Measurements from ENCODE around the gene KAT2B. TPM values are rescaled to one million over a fixed set of nuclear protein-coding genes. Genes with fewer than 3 reads are reported as not detected.

The KAT2B gene
- total RNA-seq, 1 donor from 2014 or later, result 8.1 TPM

GRCh38 chr3:20099060-20099459 lies 58.8 kb downstream of the KAT2B start:
- Mint-ChIP-seq H3K4me1 (ENCODE audit: low read depth) (peaks cover 33% of the 10 kb centered on the region), H3K9me3 (ENCODE audit: low read depth) (no peaks in the 10 kb centered on the region), H3K27ac (ENCODE audit: unreplicated experiment) (no peak overlapping the region), H3K36me3 (ENCODE audit: low read depth) (peaks cover 2% of the 10 kb centered on the region), H3K27me3 (ENCODE audit: low read depth) (no peaks in the 10 kb centered on the region), H3K4me3 (ENCODE audit: unreplicated experiment) (no peak overlapping the region)
- no peak for TF ChIP-seq CTCF (IDR thresholded peaks at IDR 0.05)
- DNase-seq (ENCODE audit: low spot score), result no peak

GRCh38 chr3:20100151-20100550 lies 59.9 kb downstream of the KAT2B start:
- peaks cover 33% of the 10 kb centered on the region for H3K4me1 Mint-ChIP-seq (ENCODE audit: low read depth)
- TF ChIP-seq CTCF (IDR thresholded peaks at IDR 0.05), result no peak
- no peaks in the 10 kb centered on the region for H3K9me3 Mint-ChIP-seq (ENCODE audit: low read depth)
- H3K36me3 Mint-ChIP-seq (ENCODE audit: low read depth), result peaks cover 2% of the 10 kb centered on the region
- no peak overlapping the region for H3K4me3 Mint-ChIP-seq (ENCODE audit: unreplicated experiment)
- DNase-seq (ENCODE audit: low spot score), result no peak
- no peak overlapping the region for H3K27ac Mint-ChIP-seq (ENCODE audit: unreplicated experiment)
- no peaks in the 10 kb centered on the region for H3K27me3 Mint-ChIP-seq (ENCODE audit: low read depth)

- Mint-ChIP-seq H3K27ac (ENCODE audit: unreplicated experiment) (no peak overlapping the region), H3K27me3 (ENCODE audit: low read depth) (no peaks in the 10 kb centered on the region), H3K4me1 (ENCODE audit: low read depth) (peaks cover 33% of the 10 kb centered on the region), H3K4me3 (ENCODE audit: unreplicated experiment) (no peak overlapping the region), H3K9me3 (ENCODE audit: low read depth) (no peaks in the 10 kb centered on the region), H3K36me3 (ENCODE audit: low read depth) (no peaks in the 10 kb centered on the region)
- DNase-seq (ENCODE audit: low spot score), result no peak
- TF ChIP-seq CTCF (IDR thresholded peaks at IDR 0.05), result no peak
Measured at GRCh38 chr3:20101041-20101440, 60.8 kb downstream of the KAT2B start.

GRCh38 chr3:20103731-20104130 lies 63.5 kb downstream of the KAT2B start:
- Mint-ChIP-seq H3K4me1 (ENCODE audit: low read depth) (peaks cover 21% of the 10 kb centered on the region), H3K27ac (ENCODE audit: unreplicated experiment) (no peak overlapping the region), H3K9me3 (ENCODE audit: low read depth) (no peaks in the 10 kb centered on the region), H3K27me3 (ENCODE audit: low read depth) (no peaks in the 10 kb centered on the region), H3K4me3 (ENCODE audit: unreplicated experiment) (no peak overlapping the region), H3K36me3 (ENCODE audit: low read depth) (no peaks in the 10 kb centered on the region)
- no peak for TF ChIP-seq CTCF (IDR thresholded peaks at IDR 0.05)
- no peak for DNase-seq (ENCODE audit: low spot score)

GRCh38 chr3:20104167-20104661 lies 64.0 kb downstream of the KAT2B start:
- Mint-ChIP-seq H3K27ac (ENCODE audit: unreplicated experiment) (no peak overlapping the region), H3K36me3 (ENCODE audit: low read depth) (no peaks in the 10 kb centered on the region), H3K27me3 (ENCODE audit: low read depth) (no peaks in the 10 kb centered on the region), H3K4me3 (ENCODE audit: unreplicated experiment) (no peak overlapping the region), H3K9me3 (ENCODE audit: low read depth) (no peaks in the 10 kb centered on the region), H3K4me1 (ENCODE audit: low read depth) (peaks cover 16% of the 10 kb centered on the region)
- no peak for DNase-seq (ENCODE audit: low spot score)
- TF ChIP-seq CTCF (IDR thresholded peaks at IDR 0.05), result no peak

All from chondrocyte (in vitro differentiated cells).